ENCODE measurements around the gene ZNF385D.

ZNF385D gene

GRCh38 chr3:21477541-21478288 is 273.3 kb downstream of the ZNF385D start:
- no peak for TF ChIP-seq CTCF (conservative IDR thresholded peaks at IDR 0.05)
- H3K27ac ChIP-seq = no peak overlapping the region

GRCh38 chr3:21466476-21466875 is 284.5 kb downstream of the ZNF385D start:
- TF ChIP-seq CTCF (conservative IDR thresholded peaks at IDR 0.05) = no peak
- no peak overlapping the region for H3K27ac ChIP-seq

- no peak for TF ChIP-seq CTCF (conservative IDR thresholded peaks at IDR 0.05)
- H3K27ac ChIP-seq = no peak overlapping the region
Measured at GRCh38 chr3:21464746-21465145, 286.3 kb downstream of the ZNF385D start.

- TF ChIP-seq CTCF (conservative IDR thresholded peaks at IDR 0.05) = no peak
- no peak overlapping the region for H3K27ac ChIP-seq
Measured at GRCh38 chr3:21463319-21463718, 287.7 kb downstream of the ZNF385D start.

- TF ChIP-seq CTCF (conservative IDR thresholded peaks at IDR 0.05) = no peak
- H3K27ac ChIP-seq = no peak overlapping the region
Measured at GRCh38 chr3:21462141-21462540, 288.9 kb downstream of the ZNF385D start.

- TF ChIP-seq CTCF (conservative IDR thresholded peaks at IDR 0.05) = no peak
- H3K27ac ChIP-seq = no peak overlapping the region
Measured at GRCh38 chr3:21457084-21457483, 293.9 kb downstream of the ZNF385D start.

- no peak overlapping the region for H3K27ac ChIP-seq
- no peak for TF ChIP-seq CTCF (conservative IDR thresholded peaks at IDR 0.05)
Measured at GRCh38 chr3:21449738-21450137, 301.3 kb downstream of the ZNF385D start.

Measured in VCaP (cell line).